Measurements from ENCODE around the gene PLA2G4E.

Gene PLA2G4E

GRCh38 chr15:42018306-42019224 lies 2.3 kb downstream of the PLA2G4E start:
- DNase-seq: peak; percentile 60

DNA sequence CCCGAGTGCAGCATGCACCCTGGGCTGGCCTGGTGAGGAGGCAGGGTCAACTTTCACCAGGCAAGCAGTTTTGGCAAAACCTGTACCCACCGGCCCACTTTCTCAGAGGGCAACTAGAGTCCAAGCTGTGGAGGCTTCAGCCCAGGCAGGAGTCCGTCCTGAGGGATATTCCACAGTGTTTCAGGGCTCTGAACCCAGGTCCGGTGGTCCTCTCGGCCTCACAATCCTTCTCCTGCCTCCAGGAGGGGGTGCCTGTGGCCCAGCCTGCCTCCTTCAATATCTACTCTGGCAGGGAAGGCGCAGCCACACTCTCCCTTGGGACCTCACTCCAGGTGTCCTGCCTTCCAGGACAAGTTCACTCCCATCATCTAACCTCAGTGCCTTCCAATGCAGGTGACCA lies 3.9 kb downstream of the PLA2G4E start:
- no peak for DNase-seq

GRCh38 chr15:42014406-42014805 lies 6.4 kb downstream of the PLA2G4E start:
- DNase-seq: no peak

- DNase-seq: no peak
These were observed 7.8 kb downstream of the PLA2G4E start for GRCh38 chr15:42012928-42013482.

- DNase-seq: no peak
These were observed 8.6 kb downstream of the PLA2G4E start for GRCh38 chr15:42012241-42012640.

- DNase-seq: no peak
These were observed 9.8 kb downstream of the PLA2G4E start for GRCh38 chr15:42011074-42011473.

GRCh38 chr15:42010434-42010833 lies 10.4 kb downstream of the PLA2G4E start:
- DNase-seq: no peak

- DNase-seq: no peak
These were observed 11.4 kb downstream of the PLA2G4E start for GRCh38 chr15:42009474-42009873.

GRCh38 chr15:42009022-42009421 lies 11.8 kb downstream of the PLA2G4E start:
- DNase-seq: no peak

- DNase-seq: no peak
These were observed 13.5 kb downstream of the PLA2G4E start for GRCh38 chr15:42007386-42007785.

- DNase-seq: no peak
These were observed 18.5 kb downstream of the PLA2G4E start for GRCh38 chr15:42002333-42002732.

DNA sequence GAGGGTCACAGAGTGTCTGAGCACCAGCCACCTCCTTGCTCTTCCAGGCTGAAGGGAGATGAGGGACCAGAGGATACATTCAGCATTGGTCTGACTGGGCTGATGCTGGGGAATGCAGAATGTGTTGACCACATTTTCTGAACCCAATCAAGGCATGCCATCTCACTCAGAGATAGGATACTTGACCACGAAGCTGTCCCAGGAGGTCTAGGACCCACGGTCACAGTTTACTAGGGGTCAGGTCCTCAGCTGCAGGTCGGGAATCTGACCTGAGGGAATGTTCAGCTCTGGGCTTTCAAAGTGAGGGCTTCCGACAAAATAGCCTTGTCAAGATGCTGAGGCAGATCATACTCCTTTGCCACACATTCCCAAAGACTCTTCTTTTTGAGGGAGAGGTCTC lies 19.6 kb downstream of the PLA2G4E start:
- no peak for DNase-seq

GRCh38 chr15:41999290-42000285 lies 21.3 kb downstream of the PLA2G4E start:
- DNase-seq: no peak

GRCh38 chr15:41997845-41998244 lies 23.0 kb downstream of the PLA2G4E start:
- no peak for DNase-seq

DNA sequence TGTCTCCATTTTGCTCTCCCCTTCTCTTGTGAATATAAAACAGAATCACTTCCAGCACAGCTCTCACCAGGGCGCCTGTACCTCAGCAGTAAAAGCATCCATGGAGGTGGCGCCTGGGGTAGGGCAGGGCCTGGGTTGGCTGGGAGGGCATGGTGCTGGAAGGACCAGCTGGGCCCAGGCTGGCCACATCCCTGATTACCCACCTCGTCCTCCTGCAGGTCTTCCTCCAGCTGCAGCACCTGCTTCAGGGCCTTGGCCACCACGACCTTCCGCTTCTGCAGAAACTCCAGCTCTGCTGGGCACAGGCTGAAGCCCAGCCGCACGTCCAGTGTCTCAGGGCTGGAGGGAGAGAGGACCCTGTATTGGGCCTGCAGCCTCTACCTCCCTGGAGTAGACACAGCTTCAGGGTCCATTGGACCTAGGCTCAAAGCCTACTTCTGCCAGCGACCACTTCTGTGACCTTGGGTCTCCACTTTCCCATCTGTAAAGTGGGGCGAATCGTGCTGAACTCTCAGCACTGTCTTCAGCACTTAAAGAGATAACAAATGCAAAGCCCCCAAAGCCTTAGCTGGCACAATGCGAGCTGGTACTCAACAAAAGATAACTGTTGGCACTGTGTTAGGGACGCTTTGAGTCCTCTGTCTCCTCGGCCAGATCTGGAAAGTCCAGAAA lies 23.8 kb downstream of the PLA2G4E start:
- no peak for DNase-seq

- DNase-seq: no peak
These were observed 24.5 kb downstream of the PLA2G4E start for GRCh38 chr15:41996376-41996775.

- DNase-seq: no peak
These were observed 25.4 kb downstream of the PLA2G4E start for GRCh38 chr15:41995476-41995855.

GRCh38 chr15:41994772-41995475 lies 25.9 kb downstream of the PLA2G4E start:
- no peak for DNase-seq

DNA sequence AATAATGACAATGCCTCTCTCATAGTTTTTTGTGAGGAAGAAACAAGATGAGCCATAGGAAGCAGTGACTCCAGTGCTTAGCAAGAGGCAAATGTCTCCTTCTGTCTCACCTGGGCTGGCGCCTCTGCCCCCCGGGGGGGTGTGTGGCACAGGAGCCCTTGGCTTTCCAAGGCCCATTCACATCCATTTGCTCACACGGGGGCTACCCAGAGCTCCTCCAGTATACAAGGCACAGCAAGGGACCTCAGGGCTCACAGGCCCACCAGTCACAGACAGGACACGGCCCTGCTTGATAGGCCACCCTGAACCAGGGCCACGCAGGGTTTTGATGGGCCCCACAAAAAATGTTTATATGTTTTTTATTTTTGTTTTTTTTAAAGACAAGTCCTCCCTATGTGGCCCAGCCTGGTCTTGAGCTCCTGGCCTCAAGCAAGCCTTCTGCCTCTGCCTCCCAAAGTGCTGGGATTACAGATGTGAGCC lies 26.6 kb downstream of the PLA2G4E start:
- DNase-seq: no peak

- DNase-seq: no peak
These were observed 27.2 kb downstream of the PLA2G4E start for GRCh38 chr15:41993472-41994170.

GRCh38 chr15:41992803-41993190 lies 28.0 kb downstream of the PLA2G4E start:
- no peak for DNase-seq
